HFF-Myc (cell line): ENCODE data around the gene CRYBG2.

Source experiments
- DNase-seq: peaks from one replicate; pipeline ENCODE4 v3.0.0-alpha.2; 2011; ENCODE audit warnings: low read depth; ENCODE audit errors: extremely low read depth
- H3K4me3 ChIP-seq: replicated peaks from 2 replicates; pipeline ENCODE4 v1.5.1; 2011; ENCODE audit warnings: low read depth, mild to moderate bottlenecking, control low read depth, low read length
- TF ChIP-seq, protein P1 (sequence below): IDR thresholded peaks from 2 replicates; pipeline ENCODE4 v1.5.1; 2012; ENCODE audit warnings: mild to moderate bottlenecking, low read depth, low read length, control low read depth; ENCODE audit errors: missing control alignments

CRYBG2 gene

GRCh38 chr1:26328597-26328996, 25.3 kb downstream of the CRYBG2 start:
- no peak overlapping the region for H3K4me3 ChIP-seq
- TF ChIP-seq, protein P1, sequence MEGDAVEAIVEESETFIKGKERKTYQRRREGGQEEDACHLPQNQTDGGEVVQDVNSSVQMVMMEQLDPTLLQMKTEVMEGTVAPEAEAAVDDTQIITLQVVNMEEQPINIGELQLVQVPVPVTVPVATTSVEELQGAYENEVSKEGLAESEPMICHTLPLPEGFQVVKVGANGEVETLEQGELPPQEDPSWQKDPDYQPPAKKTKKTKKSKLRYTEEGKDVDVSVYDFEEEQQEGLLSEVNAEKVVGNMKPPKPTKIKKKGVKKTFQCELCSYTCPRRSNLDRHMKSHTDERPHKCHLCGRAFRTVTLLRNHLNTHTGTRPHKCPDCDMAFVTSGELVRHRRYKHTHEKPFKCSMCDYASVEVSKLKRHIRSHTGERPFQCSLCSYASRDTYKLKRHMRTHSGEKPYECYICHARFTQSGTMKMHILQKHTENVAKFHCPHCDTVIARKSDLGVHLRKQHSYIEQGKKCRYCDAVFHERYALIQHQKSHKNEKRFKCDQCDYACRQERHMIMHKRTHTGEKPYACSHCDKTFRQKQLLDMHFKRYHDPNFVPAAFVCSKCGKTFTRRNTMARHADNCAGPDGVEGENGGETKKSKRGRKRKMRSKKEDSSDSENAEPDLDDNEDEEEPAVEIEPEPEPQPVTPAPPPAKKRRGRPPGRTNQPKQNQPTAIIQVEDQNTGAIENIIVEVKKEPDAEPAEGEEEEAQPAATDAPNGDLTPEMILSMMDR = no peak
- DNase-seq = no peak

- DNase-seq = no peak
- TF ChIP-seq, protein P1 = no peak
- H3K4me3 ChIP-seq = no peak overlapping the region
These were observed 26.0 kb downstream of the CRYBG2 start for GRCh38 chr1:26327956-26328362.

DNA sequence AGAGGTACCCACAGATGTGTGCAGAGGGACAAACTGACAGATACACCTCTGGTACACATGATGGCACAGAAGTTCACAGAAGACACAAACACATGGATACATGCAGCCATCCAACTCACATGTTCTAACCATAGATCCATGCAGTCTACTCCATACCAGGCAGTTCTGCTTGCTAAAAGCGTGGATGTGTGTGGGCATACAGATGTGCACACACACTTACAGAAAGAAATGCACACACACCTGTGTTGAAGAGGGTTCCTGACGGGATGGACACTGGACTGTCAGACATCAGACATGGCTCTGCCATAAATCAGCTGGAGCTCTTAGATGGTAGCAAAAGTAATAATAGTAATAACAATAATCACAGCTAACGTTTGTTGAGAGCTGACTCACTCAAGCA, 29.4 kb downstream of the CRYBG2 start:
- H3K4me3 ChIP-seq = no peak overlapping the region
- TF ChIP-seq, protein P1 = no peak
- no peak for DNase-seq

- DNase-seq = no peak
- no peak overlapping the region for H3K4me3 ChIP-seq
- TF ChIP-seq, protein P1 = no peak
These were observed 30.5 kb downstream of the CRYBG2 start for GRCh38 chr1:26323382-26323781.

GRCh38 chr1:26322042-26322331, 31.9 kb downstream of the CRYBG2 start:
- no peak overlapping the region for H3K4me3 ChIP-seq
- TF ChIP-seq, protein P1 = no peak
- no peak for DNase-seq

DNA sequence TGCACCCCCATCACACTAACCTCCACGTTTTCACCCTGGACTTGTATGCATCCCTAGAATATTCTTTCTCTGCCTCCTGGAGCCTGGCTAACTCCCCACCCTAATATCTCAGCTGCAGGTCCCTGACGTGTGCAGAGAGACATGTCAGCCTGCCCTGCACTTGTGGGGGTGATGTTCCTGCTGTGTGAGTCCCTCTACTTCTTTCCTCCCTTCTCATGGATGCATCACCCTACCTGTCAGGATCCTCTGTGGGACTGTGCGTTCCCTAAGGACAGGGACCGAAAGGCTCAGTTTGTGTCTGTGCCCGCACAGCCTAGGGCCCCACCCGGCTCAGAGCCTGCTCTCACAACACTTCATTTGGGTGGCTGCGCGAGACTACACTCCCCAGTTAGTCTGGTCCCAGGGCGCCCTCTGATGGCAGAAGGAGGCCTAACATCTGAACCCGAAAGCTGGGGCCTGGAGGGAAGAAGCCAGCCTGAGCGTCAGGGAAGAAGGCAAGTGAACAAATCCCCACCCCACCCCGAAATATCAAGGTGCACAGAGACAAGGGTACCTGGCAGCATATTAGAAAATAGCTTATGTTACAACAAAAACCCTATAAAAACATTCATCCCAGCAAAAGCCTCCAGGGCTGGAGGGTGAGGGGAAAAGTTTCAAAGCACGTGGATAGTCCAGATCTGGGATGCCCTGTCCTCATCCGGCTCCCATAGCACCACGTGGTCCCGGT, 32.5 kb downstream of the CRYBG2 start:
- TF ChIP-seq, protein P1 = peak; percentile 82
- DNase-seq = peak; percentile 59

GRCh38 chr1:26320896-26321295, 33.0 kb downstream of the CRYBG2 start:
- no peak overlapping the region for H3K4me3 ChIP-seq
- TF ChIP-seq, protein P1 = no peak
- DNase-seq = no peak

More for the DNA sequence above, 32.5 kb downstream of the CRYBG2 start:
- H3K4me3 ChIP-seq = no peak overlapping the region
